HG03103 (cell line): ENCODE results near the gene DDX24.

Experiments used
- ATAC-seq: cut with Tn5 transposase; IDR thresholded peaks from one replicate; pipeline ENCODE4 v1.9.1; 2021; ENCODE audit warnings: low read depth; ENCODE audit not compliant: unreplicated experiment

DDX24 gene

DNA sequence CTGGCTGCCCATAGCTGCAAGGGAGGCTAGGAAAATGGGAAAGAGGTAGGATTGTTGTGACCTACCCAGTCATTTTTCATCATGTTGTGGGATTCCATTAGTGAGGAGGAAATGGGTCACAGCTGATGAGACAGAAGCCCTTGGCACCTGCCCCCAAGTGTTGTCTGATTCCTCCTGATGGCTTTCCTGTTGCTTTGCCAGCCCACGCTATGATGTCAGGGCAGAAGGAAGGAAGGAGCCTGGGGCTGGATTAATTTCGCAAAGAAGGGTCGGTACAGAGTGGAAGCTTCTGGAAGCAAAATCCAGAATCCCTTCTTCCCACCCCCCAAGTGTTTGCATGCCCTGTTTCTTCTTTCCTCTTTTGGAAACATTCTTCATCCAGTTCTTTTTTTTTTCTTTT, 46.1 kb downstream of the DDX24 start:
- ATAC-seq, result no peak

DNA sequence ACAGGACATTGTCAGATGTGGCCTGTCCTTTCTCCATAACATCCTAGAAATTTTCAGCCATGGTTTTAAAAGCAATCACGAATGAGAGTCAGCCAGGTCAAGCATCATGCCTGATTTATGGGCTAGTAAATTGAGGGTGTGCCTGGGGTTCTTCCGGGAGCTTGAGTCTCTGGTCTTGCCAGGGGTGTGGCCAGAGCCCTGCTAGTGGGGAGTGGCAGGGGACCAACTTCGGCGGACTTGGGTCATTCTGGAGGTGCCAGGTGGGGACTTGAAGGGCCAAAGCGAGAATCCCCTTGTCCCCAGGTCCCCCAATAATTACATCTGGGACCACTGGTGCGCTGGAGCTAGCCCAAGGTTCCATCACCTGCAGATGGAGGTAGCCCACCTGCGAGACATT, 49.1 kb downstream of the DDX24 start:
- no peak for ATAC-seq

DNA sequence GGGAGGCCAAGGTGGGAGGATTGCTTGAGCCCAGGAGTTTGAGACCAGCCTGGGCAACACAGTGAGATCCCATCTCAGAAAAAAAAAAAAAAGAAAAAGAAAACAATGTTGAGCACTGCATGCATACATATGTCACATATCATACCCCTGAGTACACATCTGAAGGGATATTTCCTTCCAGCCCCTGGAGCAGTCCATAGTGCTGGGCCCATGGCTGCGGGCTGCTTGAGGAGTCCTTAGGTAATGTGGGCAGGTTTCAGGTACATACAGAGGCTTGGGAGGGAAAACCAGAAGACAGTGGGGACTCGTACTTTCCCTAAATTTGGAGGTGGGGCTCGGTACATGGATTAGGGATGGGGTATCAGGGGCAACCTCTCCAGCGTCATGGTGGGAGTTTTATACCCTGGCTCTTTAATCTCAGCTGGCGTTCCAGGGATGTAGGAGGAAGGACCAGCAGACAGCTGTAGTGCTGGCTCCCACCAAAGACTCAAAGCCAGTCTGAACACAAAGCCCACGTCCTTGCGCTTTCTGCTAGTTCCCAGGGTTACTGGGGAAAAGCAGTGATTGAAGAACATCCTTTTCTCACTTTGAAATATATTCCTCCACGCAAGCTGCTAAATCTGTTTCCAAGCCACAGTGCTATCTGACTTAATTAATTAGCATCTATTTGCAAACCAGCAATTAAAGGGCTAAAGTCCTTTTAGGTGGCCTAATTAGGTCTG, 49.7 kb downstream of the DDX24 start:
- no peak for ATAC-seq

DNA sequence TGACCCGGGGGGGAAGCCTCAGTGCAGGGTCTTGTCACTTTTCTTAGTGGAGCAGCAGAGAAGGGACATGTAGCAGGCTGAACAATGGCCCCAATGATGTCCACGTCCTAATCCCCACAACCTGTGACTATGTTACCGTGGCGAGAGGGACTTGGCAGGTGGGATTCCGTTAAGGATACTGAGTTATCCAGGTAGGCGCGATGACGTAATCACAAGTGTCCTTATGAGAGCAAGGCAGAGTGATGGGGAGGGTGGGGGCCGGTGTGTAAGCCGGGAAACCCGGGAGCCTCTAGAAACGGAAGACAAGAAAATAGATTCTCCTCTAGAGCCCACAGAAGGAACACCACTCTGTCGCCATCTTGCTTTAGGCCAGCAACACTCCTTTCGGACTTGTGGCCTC, 50.4 kb downstream of the DDX24 start:
- no peak for ATAC-seq

DNA sequence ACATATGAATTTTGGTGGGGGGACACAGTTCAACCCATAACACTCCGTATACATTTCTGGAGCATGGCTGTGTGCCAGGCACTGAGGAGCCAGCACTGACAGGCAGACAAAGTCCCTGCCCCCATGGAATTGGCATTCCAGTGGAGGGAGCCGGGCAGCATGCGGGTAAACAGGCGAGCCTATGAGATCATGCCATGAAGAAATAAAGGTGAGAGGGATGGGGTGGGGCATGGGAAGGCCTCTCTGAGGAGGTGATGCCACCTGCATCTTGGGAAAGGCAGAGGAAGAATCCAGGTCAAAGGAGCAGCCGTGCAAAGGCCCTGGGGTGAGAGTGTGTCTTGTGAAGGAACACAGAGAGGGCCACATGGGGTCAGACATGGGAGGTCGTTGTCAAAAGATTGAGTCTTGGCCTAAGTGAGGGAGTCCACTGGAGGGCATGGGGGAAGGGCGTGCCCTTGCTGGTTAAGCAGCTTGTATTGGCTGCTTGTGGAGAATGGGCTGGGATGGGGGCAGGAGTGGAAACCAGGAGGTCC, 51.3 kb downstream of the DDX24 start:
- no peak for ATAC-seq

DNA sequence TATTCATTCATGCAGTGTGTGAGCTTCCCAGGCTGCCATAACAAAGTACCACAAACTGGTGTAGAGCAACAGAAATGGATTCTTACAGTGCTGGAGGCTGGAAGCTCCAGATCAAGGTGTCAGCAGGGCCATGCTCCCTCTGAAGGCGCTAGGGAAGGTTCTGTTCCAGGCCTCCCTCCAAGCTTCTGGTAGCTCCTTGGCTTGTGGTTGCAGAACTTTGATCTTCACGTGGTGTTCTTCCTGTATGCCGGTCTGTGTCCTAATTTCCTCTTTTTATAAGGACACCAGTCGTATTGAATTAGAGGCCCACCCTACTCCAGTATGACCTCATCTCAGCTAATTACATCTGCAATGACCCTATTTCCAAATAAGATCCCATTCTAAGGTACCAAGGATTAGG, 51.7 kb downstream of the DDX24 start:
- ATAC-seq, result no peak

DNA sequence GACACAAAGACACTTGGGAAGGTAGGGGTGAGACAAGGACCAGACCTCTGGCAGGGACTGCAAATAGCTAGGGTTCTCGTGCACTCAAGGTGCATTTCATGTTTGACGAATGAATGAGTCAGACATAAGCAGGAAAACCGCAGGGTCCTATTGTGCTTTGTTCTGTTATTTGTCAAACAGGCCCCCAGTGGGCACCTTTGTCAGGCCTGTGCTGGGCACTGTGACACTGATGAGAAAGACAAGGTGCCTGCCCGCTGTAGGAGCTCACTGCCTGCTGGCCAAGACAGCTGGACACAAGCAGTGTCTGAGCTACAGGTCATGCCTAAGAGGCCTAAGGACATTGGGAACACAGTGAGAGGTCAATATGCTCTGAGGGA, 52.6 kb downstream of the DDX24 start:
- ATAC-seq, result no peak

DNA sequence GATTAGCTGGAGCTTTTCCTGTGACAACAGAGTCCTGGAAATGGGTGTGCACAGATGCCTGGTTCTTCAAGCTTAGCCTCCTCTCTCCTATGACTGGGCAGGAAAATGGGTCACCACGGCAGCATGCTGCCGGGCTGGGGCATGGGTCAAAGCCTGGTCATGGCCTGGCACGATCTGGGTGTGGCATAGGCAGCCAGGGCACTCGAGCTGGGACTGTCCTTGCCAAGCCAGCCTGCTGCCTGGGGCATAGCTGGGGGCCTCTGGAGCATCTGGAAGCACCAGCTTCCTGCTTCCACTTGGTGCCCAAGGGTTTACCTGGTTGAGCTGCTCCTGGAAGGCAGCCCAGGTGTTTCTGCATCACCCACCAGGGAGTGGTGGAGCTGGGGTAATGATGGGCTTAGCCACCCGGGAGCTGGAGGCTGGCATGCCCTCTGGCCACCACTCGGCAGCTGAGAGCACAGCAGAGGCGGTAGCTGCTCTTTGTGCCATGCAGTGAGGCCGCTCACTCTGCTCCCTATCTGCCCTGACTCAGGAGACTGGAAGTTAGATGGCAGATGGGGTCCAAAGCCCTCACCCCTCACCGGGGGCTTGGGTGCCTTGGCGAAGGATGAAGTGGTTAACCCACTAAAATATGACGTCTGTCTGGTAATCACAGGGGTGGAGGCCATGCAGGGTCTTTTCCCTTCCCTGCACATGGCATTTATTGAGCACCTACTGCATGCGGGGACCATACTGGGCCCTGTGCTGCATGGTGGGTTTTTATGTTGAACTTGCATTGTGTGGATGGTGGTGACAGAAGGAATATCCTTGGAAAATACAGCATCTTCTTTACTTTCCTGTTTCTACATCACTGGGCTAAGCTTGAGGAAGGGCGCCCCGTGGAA, 53.2 kb downstream of the DDX24 start:
- no peak for ATAC-seq

DNA sequence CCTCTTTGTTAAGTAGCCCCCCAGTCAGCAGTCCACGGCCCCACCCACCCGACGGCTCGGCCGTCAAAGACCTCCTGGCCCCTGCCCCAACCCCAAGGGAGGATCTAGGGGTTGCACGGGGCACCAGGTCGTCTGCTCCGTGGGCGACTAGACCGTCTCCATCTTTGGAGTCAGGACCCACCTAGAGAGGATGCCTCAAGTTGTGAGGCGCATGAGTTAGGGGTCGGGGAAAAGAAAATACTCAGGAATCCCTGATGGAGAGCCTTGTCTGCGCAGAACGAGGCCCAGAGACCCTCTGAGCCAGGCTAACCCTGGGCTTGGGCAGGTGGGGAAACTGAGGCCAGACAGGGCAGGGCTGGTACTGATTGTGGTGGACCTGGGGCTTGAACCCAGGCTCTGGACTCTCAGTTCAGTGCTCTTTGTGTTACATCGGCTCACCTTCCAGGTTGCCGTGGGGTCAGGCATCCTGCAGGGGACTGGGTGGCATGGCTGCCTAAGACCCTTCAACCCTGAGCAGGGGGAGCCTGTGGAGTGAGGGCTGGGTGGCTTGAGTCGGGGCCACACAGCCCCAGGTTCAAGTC, 54.0 kb downstream of the DDX24 start:
- ATAC-seq, result no peak

DNA sequence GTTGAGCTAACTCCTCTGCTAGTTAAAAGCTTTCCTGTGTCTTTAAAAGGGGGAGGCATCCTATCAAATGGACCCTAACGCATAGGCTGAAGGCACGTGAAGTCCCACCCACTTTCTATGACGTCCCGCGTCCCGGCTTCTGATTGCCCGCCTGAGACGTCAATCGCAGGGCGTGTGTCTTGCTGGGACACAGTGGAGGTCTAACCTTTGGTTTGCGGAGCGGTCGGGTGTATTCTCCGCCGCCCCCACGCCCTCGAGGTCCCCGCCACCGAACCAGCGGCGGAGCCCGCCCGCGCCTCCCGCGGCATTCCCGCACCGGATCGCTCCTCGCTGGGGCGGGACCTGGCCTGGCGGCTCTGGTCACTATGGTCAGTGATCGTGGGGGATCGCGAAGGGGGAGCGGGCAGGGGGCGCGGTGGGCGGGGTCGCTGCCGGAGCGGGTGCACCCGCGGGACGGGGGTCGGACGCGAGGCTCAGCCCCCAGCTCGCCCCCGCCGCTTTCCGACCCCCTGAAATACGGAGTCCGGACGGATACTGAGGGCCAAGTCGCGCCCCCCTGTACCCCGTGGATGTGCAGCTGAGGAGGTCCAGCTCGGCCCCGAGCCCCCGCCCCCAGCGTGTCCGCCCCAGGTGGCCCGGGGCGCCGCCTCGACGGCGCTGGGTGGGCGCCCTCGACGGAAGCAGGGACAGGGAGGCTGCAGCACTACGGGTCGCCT, 54.7 kb downstream of the DDX24 start, which contains the start of gene OTUB2:
OTUB2 (plus strand) TSS at position 168 of the 716 bp plus-strand sequence; CDS start at position 366, 198 bp downstream.
- peak; percentile 100 for ATAC-seq

DNA sequence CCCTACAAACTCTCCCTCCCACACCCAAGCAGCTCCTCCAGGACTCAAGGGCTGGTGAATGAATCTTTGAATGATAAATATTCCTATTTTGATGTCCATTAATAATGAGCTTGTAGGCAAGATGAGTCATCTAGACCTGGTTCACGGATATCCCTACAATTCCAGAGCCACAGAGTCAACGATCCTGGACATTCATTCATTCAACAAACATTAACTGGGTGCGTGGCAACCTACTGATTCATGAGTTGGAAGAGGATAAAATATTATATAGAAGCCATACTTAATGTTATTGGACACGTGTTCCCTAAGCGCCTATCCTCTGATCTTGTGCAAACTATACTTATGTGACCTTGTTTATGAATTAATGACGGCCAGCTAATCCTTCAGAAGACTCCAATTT, 55.3 kb downstream of the DDX24 start:
- no peak for ATAC-seq

DNA sequence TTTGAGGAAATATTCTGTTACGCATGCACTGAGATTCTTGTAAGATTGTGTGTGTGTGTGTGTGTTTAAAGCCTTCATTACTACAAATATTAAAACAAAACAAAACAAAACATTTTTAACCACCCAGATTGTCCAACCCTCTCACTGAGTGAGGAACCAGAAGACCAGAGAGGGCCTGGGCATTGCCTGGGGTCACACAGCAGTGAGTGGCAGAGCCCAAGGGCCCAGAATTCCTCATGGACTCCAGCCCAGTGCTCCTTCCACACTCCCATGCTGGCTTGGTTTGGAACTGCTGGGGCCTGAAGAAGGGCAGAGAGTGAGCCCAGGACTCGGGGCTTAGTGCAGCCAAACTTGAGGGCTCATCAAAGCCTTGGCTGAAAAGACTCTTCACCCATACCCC, 56.5 kb downstream of the DDX24 start:
- no peak for ATAC-seq

DNA sequence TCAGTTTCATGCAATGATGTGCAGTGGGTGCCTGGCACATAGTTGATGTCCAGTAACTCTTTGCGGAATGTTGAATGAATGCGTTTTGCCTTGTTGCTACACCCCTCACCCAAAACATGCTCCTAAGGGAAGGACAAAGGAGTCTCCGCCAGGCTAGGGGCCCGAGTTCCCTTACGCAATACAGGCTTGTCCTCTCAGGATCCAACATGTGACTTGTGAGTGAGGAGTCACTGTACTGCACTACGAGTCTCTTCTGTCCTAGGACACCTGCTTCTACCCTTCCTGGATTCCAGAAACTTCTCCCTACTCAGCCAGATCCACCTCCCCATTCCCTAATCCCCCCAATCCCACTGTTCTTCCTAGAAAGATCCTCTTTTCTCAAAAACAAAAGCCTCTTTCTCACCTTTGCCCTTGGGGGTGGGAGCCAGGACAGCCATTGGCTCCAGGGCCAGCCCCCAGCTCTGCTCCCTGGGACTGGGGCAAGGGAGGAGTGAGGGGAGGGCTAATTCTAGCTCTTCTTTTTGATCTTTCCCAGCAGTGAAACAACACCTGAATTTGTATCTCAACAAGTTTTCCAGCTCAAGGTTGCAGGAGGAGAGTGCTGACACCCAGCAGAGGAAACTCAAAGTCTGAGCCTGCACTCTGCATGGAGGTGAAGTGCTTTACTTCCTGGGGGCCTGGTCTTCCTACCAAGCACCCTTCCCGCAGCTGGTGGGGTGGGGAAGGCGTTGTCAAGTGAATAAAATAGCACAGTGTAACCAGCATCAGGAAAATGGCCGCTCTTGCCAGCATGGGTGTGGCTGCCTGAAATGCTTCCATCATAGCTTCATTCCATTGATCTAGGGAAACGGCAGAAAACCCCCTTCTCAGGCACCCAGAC, 58.2 kb downstream of the DDX24 start:
- ATAC-seq, result no peak

DNA sequence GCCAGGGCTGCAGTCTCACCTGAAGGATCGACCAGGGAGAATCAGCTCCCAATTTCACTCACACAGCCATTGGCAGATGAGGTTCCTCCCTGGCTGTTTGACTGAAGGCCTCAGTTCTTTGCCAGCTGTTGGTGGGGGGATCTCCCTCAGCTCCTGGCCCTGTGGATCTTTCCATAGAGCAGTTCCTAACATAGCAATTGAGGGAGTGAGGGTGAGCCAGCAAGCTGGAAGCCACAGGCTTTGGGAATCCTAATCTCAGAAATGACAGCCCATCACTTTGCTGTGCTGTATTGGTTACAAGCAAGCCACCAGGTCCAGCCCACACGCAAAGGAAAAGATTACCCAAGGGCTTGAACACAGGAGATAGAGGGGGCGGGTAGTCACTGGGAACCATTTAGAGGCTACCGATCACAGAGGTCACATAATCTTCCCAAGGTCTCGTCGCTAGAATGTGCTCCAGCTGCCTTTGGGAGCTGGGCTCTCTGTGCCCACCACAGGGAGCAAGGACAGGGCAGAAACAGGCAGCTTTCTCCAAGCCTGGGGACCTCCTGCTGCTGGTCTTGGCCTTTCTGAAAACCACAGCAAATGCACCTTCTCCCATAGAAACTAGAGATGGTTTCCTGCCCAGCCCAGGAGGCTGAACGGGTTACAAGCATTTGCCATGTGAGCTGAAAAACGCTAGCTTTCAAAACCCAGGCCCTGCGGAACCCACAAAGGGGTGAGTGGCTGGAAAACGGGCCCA, 59.4 kb downstream of the DDX24 start:
- ATAC-seq, result no peak

DNA sequence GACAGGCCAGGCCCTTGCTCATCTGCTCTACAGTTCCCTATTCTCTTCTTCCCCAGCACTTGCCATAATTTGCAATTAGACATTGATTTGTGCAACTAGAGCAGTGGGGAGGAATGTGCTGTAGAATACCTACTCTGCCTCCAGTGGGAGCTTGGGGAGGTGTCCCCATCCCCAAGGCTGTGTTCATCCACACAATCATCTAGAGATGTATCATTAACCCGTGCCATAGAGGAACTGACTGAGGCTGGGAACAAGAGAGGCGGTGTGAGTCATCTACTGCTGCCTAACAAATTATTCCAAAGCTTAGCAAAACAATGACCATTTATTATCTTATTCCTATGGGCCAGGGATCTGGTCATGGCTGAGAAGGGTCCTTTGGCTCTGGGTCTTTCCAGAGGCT, 60.0 kb downstream of the DDX24 start:
- ATAC-seq, result no peak

DNA sequence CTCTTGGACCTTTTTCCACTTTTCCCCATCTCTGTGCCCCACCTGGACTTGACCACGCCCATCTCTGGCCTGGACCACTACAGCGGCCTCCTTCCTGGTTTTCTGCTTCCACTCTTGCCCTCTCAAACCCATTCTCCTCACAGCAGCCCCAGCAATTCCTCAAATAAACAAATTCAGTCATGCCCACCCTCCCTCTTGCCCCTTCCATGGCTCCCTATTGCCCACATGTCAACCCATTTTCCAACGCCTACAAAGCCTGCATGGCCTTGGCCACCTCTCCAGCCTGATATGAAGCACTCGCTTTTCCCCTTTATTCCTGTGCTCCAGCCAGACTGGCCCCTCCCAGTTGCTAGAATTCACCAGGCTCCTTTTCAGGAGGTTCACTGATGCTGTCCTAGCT, 60.7 kb downstream of the DDX24 start:
- no peak for ATAC-seq

DNA sequence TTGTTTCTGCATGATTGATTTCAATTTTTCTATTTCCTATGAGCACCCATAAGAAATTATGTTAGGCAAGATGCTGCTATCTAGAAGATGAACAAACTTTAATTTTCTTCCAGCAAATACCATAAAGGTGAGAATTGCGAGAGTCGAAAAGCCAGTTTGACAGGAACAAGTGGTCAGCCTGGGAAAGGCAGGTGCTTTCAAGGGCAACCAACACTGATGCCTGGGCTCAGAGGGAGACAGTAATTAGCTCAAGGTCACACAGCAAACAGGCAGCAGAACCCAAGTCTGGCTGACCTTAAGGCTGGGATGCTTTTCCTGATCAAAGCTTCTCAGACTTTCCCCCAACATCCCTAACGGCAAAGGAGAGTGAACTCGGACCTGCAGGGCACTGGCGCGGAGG, 61.7 kb downstream of the DDX24 start:
- no peak for ATAC-seq

DNA sequence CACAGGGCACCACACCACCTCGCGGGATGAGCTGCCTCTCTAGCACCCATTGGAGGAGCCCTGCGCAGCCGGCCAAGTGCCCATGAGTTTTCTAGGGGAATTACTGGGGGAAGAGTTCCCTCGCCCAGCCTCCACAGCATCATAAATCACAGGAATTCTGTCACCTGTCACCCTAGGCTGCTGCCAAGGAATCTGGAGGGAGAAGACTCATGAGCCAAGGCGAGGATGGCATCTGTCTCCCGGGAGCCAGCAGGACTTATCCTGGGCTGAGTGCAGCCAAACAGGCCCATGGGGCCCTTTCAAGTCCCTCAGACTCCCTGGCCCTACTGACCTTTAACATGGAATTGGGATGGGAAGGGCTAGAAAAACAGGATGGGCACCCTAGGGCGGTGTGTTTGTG, 62.7 kb downstream of the DDX24 start:
- no peak for ATAC-seq

DNA sequence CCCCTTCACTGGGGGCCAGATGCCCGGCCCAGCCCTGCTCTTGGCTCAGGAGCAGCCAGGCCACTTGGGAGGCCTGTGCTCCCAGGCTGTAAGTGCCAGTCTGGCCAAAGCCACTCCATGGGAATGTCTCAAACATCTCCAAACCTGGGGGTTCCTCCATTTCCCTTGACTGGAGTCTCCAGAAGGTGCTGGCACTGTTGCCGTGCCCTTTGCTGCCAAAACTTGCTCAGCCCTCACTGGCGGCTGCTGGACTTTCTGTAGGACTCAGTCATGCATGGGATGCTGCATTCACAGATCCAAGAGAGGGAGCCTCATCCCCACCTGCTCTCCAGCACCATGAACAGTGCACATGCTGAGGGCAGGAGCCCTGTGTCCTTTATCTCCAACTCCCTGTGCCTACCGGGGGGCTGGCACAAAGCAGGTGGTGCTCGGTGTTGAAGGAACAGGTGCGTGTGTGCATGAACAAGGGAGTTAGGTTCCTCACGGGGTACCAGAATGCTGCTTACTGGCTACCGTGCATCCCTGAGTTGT, 64.5 kb downstream of the DDX24 start:
- no peak for ATAC-seq
